NCI-H526 treated with DMSO at 0.1 percent for 48 hours (cell line): Measurements from ENCODE around the gene SPRY1.

Source experiments
- DNase-seq: peaks from one replicate; lab custom pipeline; 2025; lab: John Stamatoyannopoulos, UW

Gene SPRY1

DNA sequence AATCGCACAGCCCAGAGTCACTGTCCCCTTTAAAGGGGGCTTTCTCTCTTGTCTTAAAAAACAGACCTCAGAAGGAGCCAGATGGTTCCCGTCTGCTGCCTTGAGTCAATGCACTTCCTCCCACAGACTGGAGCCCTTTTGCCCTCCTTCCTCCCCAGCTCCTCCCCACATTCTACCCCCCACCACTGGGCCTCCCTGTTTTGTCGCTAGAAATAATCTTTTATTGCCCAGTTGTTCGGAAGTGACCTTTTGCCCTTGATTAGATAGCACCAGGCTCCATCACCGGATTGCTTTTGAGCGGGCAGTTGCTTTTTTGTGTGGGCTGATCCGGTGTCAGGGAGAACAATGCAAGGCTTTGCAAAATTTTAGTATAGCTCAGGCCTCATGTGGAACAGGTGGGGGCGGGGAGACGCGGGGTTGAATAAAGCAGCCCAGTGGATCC, 47.7 kb downstream of the SPRY1 start:
- DNase-seq, result no peak

DNA sequence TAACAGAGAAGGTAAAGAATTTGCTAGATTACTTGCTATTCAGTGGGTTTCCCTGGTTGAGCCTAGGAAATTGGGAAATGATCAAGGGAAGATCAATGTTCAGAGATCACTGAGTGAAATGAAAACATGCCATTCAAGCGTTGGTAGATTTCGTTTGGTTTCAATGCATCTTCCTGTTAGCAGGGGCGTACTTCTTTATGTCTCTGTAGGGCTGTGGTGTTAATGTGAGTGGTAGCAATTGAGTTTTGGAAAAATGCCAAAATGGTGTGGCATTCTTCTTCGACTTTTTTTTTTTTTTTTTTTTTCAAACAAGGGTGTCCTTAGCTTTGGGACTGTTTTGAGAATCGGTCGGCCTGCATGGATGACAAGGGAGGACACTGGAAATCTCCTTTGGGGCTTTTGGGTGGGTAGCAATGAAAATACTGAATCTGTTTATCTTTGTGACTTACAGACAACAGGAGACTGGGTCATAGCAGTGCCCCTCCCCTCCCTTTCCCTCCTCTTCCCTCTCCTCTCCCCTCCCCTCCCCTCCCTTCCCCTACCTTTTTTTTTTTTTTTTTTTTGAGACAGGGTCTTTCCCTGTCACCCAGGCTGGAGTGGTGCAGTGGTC, 50.4 kb downstream of the SPRY1 start:
- no peak for DNase-seq

DNA sequence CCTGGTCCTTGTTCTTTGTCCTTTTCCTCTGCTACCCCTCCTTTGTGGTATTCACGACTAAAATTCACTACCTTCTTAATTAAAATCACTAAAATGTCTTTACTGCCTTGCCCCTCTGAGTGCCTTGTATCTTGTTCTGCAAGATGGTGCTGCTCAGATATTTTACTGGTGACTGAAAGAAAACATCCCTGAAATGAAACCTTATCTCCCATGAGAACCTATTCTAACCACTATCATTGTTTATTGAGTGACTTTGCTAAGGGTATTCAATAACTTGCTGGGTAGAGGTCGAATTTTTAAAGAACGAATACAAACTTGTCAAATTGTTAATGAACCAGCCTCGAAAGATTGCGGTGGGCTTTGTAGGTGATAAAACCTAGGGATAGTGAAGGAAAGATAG, 52.8 kb downstream of the SPRY1 start:
- DNase-seq, result no peak

DNA sequence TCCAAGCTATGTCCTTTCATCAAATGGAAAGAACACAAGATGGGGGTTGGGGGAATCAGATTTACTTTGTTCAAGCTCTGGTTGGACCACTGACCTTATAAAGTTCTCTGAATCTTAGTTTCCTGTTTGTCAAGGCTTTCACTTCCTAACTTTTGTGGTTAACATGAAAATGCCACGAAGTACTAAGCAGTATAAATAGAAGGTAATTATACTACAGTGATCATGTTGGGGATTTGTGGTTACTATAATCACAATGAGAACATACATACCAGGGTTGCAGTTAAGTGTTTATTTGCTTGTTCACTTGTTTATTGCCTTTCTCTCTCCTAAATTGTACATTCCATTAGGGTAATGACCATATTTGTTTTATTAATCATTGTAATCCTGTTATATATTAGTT, 53.2 kb downstream of the SPRY1 start:
- DNase-seq, result no peak

DNA sequence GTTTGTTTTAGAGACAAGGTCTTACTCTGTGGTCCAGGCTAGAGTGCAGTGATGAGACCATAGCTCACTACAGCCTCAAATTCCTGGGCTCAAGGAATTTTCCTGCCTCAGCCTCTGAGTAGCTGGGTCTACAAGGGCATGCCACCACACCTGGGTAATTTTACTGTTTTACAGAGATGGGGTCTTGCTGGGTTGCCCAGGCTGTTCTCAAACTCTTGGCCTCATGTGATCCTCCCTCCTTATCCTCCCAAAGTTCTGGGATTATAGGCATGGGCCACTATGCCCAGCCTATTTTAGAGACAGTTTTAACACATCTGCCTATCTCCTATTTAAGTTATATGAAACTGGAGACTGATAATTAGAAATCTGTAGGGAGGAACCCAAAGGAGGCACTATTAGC, 53.8 kb downstream of the SPRY1 start:
- no peak for DNase-seq

DNA sequence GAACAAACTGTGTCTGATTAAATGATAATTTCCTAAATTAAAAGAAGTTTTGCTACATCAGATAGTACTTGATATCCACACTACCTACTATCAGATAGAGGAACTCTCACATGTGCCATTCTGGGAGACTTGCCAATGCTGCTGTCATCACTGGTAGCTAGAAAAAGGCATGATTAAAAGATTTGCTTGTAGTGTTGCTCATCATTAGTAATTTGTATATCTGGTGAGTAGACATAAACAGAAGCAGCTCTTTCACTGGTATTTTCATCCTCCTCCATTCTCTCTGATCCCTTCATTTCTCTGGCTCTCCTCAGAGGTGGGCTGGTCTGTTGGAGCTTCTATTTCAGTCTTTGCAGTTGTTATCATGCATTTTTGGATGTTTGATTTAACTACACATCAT, 56.0 kb downstream of the SPRY1 start:
- no peak for DNase-seq

DNA sequence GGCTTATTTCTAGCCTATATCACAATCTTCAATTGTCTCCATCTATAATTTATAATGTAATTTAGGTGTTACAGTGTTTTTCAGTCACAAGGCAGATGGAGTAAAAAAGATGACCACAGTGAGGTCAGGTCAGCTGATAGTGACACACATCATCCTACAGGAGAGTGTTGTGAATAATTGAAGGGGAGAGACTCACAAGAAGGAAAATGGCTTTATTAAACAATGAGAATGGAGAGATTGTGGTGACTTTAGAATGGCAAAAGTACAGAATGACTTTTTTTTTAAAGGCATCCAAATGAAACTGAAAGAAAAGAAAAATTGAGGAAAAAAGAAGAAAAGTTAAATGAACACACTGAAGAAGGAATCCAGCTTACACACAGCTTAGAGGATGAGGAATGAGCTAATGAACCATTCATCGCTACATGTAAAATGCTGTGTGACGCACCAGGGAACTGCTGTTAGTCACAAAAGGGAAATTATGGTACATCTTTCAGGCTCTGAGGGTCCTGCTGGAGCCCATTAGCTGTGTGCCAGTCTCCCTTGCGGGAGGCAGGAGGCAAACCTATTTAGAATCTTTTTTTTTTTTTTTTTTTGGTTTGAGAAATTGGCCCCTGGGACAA, 56.6 kb downstream of the SPRY1 start:
- no peak for DNase-seq
